Urinary bladder (tissue), 4 donors: ENCODE data around the gene ARNT2. TPM values are rescaled to one million over a fixed set of nuclear protein-coding genes. Genes with fewer than 3 reads are reported as not detected.

Source experiments
- DNase-seq: peaks from one replicate; pipeline ENCODE4 v3.0.0-alpha.2; 2015; ENCODE audit errors: extremely low spot score
- H3K27ac ChIP-seq: one replicate; pipeline ENCODE4 v1.5.1; 2013; ENCODE audit warnings: low read depth, mild to moderate bottlenecking, moderate library complexity
- H3K36me3 ChIP-seq: one replicate; pipeline ENCODE4 v1.6.1; 2013; ENCODE audit warnings: mild to moderate bottlenecking, moderate library complexity; ENCODE audit not compliant: insufficient read depth
- H3K4me1 ChIP-seq: one replicate; pipeline ENCODE4 v1.6.1; 2013; ENCODE audit warnings: mild to moderate bottlenecking, moderate library complexity; ENCODE audit not compliant: insufficient read depth
- H3K4me3 ChIP-seq: one replicate; pipeline ENCODE4 v1.5.1; 2013; ENCODE audit warnings: low read depth, low read length
- WGBS: extraction: QIAGEN DNeasy Blood & Tissue Kit; methylation state at CpG from one replicate; pipeline ENCODE4 v1.1.7; 2013; 5-methylcytosine and 5-hydroxymethylcytosine counted together
- polyA plus RNA-seq: library from polyadenylated mRNA; stranded (reverse); fragments of 200-250 nt; gene quantifications from one replicate; pipeline ENCODE4 v1.2.3, GENCODE V29; 2013
- total RNA-seq: library from RNA; depleted of rRNA; stranded (reverse); fragments of >200 nt; gene quantifications from one replicate; pipeline ENCODE4 v1.2.3, GENCODE V29; 2014
- donor health status: healthy with polysubstance abuse.
- donor health status: healthy.

Gene ARNT2
- total and polyA plus RNA-seq, 2 donors = 6.3 to 9.7 TPM

DNA sequence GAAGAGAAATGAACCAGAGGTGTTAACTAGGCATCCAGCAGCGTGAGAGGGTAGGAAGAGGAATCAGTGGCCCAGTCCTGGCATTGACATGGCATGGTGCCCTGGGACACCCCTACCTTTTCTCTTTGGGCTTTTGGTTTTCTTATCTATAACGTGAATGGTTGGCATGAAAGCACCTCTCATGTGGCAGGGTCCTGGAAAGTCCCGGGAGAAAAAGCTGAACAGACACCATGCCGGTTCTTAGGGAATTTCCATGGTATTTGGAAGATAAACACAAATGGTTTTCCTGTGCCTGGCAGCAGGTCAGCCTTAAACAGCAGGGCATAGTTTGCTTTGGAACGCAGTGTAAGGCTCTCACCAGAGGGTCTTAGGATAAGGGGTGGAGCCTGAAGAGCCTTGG is 15.4 kb downstream of the ARNT2 start:
- DNase-seq = no peak
- Histone ChIP-seq H3K27ac (no peak overlapping the region), H3K4me3 (no peak overlapping the region), H3K4me1 (no peaks in the 10 kb centered on the region), H3K36me3 (no peaks in the 10 kb centered on the region)
- WGBS = 40% methylated on average over 5 of the region's 5 CpGs

- WGBS = 46% methylated on average over 2 of the region's 2 CpGs
- Histone ChIP-seq H3K36me3 (no peaks in the 10 kb centered on the region), H3K4me3 (no peak overlapping the region), H3K27ac (no peak overlapping the region), H3K4me1 (no peaks in the 10 kb centered on the region)
- DNase-seq = no peak
Measured at GRCh38 chr15:80420658-80421057, 16.5 kb downstream of the ARNT2 start.

DNA sequence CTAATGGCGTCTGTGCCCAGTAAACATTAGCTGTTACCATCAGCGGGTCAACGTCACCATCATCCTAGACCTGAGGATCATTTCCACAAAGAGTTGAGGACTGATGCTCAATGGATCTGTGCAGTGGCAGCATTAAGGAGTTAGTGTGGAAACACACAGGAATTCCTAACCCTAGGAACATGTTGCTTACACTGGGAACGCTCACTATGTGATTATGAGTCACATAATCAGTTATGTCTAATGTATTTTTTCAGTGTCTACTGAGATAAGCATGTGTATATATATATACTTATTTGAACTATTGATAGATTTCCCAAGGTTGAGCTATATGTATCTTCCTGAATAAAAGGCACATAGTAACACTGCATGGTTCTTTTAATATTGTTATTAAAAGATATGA is 19.0 kb downstream of the ARNT2 start:
- 87% methylated on average over 4 of the region's 4 CpGs for WGBS
- Histone ChIP-seq H3K4me3 (no peak overlapping the region), H3K27ac (no peak overlapping the region), H3K36me3 (no peaks in the 10 kb centered on the region), H3K4me1 (no peaks in the 10 kb centered on the region)
- no peak for DNase-seq

- Histone ChIP-seq H3K27ac (no peak overlapping the region), H3K4me3 (no peak overlapping the region), H3K36me3 (no peaks in the 10 kb centered on the region), H3K4me1 (no peaks in the 10 kb centered on the region)
- 86% methylated on average over 2 of the region's 2 CpGs for WGBS
- DNase-seq = no peak
Measured at GRCh38 chr15:80424381-80424780, 20.2 kb downstream of the ARNT2 start.

- DNase-seq = no peak
- H3K4me1 ChIP-seq = no peaks in the 10 kb centered on the region
- H3K27ac ChIP-seq = no peak overlapping the region
- 91% methylated on average over 3 of the region's 3 CpGs for WGBS
- H3K36me3 ChIP-seq = no peaks in the 10 kb centered on the region
- H3K4me3 ChIP-seq = no peak overlapping the region
Measured at GRCh38 chr15:80426316-80426715, 22.1 kb downstream of the ARNT2 start.

- Histone ChIP-seq H3K4me1 (no peaks in the 10 kb centered on the region), H3K36me3 (no peaks in the 10 kb centered on the region), H3K4me3 (no peak overlapping the region), H3K27ac (no peak overlapping the region)
- no peak for DNase-seq
- 97% methylated on average over 5 of the region's 5 CpGs for WGBS
Measured at GRCh38 chr15:80429964-80430363, 25.8 kb downstream of the ARNT2 start.

DNA sequence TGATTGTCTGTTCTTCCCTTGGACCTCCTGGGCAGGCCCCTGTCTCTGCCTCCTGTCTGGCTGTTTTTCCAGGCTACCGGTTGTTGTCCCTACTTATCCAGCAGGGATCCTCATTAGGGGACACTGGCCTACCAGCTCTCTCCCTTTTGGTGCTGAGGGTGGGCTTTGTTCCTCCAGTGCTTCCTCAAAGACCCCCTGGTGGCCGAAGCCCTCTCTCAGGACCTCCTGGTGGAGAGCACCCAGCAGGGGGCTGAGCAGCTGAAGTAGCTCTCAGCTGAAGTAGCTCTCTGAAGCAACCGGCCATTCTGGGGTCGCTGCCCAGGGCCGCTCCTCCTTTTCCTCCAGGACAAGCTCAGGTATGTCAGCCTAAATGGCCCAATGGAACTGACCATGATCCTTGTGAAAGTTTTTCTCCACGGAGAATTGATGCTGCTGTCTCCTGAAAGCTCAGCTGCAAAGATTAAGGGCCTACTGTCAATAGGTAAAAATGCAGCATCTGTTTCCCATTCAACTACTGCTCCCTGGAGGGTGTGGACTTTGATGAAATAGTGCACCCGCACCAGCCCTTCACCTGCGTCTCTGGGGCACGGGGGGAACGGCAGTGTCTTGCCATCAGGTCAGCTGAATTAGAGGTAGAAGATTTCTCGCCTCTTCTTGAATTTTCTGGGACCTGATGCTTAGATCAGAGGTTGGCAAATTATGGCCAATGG is 27.6 kb downstream of the ARNT2 start:
- DNase-seq = no peak
- 84% methylated on average over 11 of the region's 11 CpGs for WGBS
- Histone ChIP-seq H3K4me1 (no peaks in the 10 kb centered on the region), H3K27ac (no peak overlapping the region), H3K36me3 (no peaks in the 10 kb centered on the region), H3K4me3 (no peak overlapping the region)

DNA sequence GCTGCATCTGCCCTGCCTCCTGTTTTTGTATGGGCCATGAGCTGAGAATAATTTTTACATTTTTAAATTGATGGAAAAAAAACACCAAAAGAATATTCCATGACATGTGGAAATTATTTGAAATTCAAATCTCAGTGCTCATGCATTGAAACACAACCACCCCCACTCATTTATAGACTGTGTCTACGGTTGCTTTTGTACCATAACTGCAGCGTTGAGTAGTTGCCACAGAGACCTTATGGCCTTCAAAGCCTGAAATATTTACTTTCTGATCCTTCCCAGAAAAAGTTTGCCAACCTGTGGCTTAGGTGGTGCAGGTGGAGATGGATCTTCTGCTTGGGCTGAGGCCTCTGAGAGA is 28.1 kb downstream of the ARNT2 start:
- Histone ChIP-seq H3K27ac (no peak overlapping the region), H3K4me1 (no peaks in the 10 kb centered on the region), H3K4me3 (no peak overlapping the region), H3K36me3 (no peaks in the 10 kb centered on the region)
- 93% methylated on average over 2 of the region's 2 CpGs for WGBS
- no peak for DNase-seq

DNA sequence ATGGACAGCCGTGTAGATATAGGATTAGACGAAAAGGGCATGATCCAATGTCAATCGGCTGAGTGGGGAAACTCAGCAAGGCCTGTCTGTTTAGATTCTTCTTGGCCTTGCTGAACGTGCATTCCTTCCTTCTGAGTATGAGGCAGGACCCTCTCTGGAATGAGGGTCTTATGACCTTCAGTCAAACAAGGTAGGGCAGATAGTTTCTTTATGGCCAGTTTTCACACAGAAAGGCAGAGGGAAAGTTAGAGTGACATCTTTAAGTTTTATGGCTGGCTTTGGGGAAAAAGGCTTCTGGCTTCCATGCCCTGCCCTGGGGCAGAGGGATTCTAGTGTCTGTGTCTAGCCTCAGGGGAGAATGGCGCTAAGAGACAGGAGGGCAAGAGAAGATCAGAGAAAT is 29.7 kb downstream of the ARNT2 start:
- no peak overlapping the region for H3K4me3 ChIP-seq
- WGBS = 91% methylated on average over 5 of the region's 5 CpGs
- H3K4me1 ChIP-seq = no peaks in the 10 kb centered on the region
- no peaks in the 10 kb centered on the region for H3K36me3 ChIP-seq
- no peak for DNase-seq
- H3K27ac ChIP-seq = no peak overlapping the region

GRCh38 chr15:80434926-80435720 is 30.9 kb downstream of the ARNT2 start:
- H3K36me3 ChIP-seq = no peaks in the 10 kb centered on the region
- WGBS = 84% methylated on average over 13 of the region's 13 CpGs
- no peak overlapping the region for H3K27ac ChIP-seq
- no peak for DNase-seq
- H3K4me1 ChIP-seq = no peaks in the 10 kb centered on the region
- H3K4me3 ChIP-seq = no peak overlapping the region

- no peaks in the 10 kb centered on the region for H3K4me1 ChIP-seq
- no peak overlapping the region for H3K27ac ChIP-seq
- WGBS = 92% methylated on average over 13 of the region's 13 CpGs
- H3K36me3 ChIP-seq = no peaks in the 10 kb centered on the region
- no peak for DNase-seq
- no peak overlapping the region for H3K4me3 ChIP-seq
Measured at GRCh38 chr15:80436511-80437307, 32.5 kb downstream of the ARNT2 start.

DNA sequence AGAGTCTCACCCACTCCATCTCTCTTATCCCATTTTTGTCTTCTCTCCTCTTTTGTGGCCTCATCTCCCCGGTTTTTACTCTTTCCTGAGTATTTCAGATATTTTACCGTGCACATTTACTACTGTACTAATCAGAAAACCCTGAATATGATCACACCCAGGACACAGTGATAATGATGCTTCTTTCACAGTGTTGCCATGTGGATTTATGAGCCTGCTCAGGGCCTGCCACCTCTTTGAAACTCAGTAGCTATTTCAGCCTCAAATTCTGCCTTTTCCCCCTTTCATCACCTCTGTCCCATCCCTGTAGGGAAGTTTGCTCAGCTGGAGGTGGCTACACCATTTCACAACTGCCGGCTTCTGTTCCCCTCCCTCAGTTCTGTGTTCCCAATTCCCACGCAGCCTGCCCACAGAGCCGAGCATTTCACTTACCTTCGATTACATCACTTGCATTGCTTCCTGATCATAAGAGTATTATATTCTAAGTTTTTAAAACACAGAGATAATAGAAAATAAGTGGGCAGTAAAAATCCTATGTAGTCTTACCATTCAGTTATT is 33.2 kb downstream of the ARNT2 start:
- no peaks in the 10 kb centered on the region for H3K4me1 ChIP-seq
- DNase-seq = no peak
- 79% methylated on average over 6 of the region's 6 CpGs for WGBS
- no peak overlapping the region for H3K4me3 ChIP-seq
- no peaks in the 10 kb centered on the region for H3K36me3 ChIP-seq
- no peak overlapping the region for H3K27ac ChIP-seq

DNA sequence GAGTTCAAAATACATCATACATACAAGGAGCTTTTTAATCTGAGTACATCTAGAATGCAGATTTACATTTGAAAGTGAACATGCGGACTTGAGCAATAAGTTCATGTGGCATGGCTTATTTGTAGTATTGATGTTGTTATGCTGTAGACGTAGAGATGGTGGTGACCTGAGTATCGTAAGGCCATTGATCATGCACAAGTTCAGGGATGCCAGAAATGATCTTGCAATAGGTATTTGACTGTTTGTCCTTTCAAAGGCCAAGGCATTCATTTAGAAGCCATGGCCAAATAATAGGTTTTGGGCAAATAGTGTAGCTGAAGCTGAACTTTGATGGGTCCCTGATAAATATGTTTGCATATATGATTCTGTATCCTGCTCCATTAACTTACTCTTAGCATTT is 35.0 kb downstream of the ARNT2 start:
- Histone ChIP-seq H3K4me1 (no peaks in the 10 kb centered on the region), H3K27ac (no peak overlapping the region), H3K36me3 (no peaks in the 10 kb centered on the region), H3K4me3 (no peak overlapping the region)
- 80% methylated on average over 3 of the region's 3 CpGs for WGBS
- no peak for DNase-seq
